Stimulated activated effector memory CD8-positive, alpha-beta T cell treated with anti-CD3 and anti-CD28 coated beads, Interleukin-12 subunit alpha, Interleukin-12 subunit beta, amount 100 ng/mL, for 72 hours (primary cell): ENCODE data around the gene CCSER2.
"Not testable (repeated sequence)": the region's sequence is repeated elsewhere in the genome, so short reads cannot be mapped to it uniquely, and the experiment has no call there.

ENCODE experiments used
- ATAC-seq: fragments of 150-1000 bp; cut with Tn5 transposase; 2 replicates; pipeline ENCODE4 v1.10.0; 2021
- DNase-seq, 2 donors: peaks; one replicate each; pipeline ENCODE4 v3.0.0; 2021 to 2022; ENCODE audit warnings: low spot score in 2 of 2
- H3K27ac Mint-ChIP-seq: one replicate; pipeline ENCODE4 v1.8.0; 2022; ENCODE audit warnings: mild to moderate bottlenecking, mixed read lengths
- H3K36me3 Mint-ChIP-seq: one replicate; pipeline ENCODE4 v1.8.0; 2022; ENCODE audit warnings: mild to moderate bottlenecking, mixed read lengths
- H3K4me1 Mint-ChIP-seq: one replicate; pipeline ENCODE4 v1.8.0; 2022; ENCODE audit warnings: mixed read lengths
- H3K4me3 Mint-ChIP-seq: one replicate; pipeline ENCODE4 v1.8.0; 2022; ENCODE audit warnings: mild to moderate bottlenecking, mixed read lengths
- H3K9me3 Mint-ChIP-seq: one replicate; pipeline ENCODE4 v1.8.0; 2022; ENCODE audit warnings: mixed read lengths

Gene CCSER2

GRCh38 chr10:84415539-84416244 is 87.3 kb downstream of the CCSER2 start:
- Mint-ChIP-seq H3K9me3 (peaks cover 38% of the 10 kb centered on the region), H3K27ac (no peak overlapping the region), H3K4me1 (peaks cover 46% of the 10 kb centered on the region), H3K36me3 (peaks cover 52% of the 10 kb centered on the region), H3K4me3 (no peak overlapping the region)
- no peak for DNase-seq
- ATAC-seq, result no peak

GRCh38 chr10:84416245-84416555 is 87.8 kb downstream of the CCSER2 start:
- Mint-ChIP-seq H3K4me3 (no peak overlapping the region), H3K9me3 (peaks cover 36% of the 10 kb centered on the region), H3K36me3 (peaks cover 57% of the 10 kb centered on the region), H3K4me1 (peaks cover 41% of the 10 kb centered on the region), H3K27ac (no peak overlapping the region)
- no peak for DNase-seq
- ATAC-seq, result no peak

- H3K4me1 Mint-ChIP-seq, result peaks cover 39% of the 10 kb centered on the region
- peak overlapping the region; percentile 13 for H3K27ac Mint-ChIP-seq
- H3K4me3 Mint-ChIP-seq, result no peak overlapping the region
- ATAC-seq, result no peak
- H3K9me3 Mint-ChIP-seq, result peaks cover 12% of the 10 kb centered on the region
- DNase-seq, result no peak
- peaks cover 77% of the 10 kb centered on the region for H3K36me3 Mint-ChIP-seq
Observed at GRCh38 chr10:84423719-84424118, 95.3 kb downstream of the CCSER2 start.

- ATAC-seq (peak; percentile 78), DNase-seq (no peak)
- H3K36me3 Mint-ChIP-seq, result peaks cover 76% of the 10 kb centered on the region
- peak overlapping the region; percentile 14 for H3K4me3 Mint-ChIP-seq
- H3K9me3 Mint-ChIP-seq, result peaks cover 9% of the 10 kb centered on the region
- H3K4me1 Mint-ChIP-seq, result peaks cover 41% of the 10 kb centered on the region
- peak overlapping the region; percentile 54 for H3K27ac Mint-ChIP-seq
Observed at GRCh38 chr10:84424731-84425167, 96.4 kb downstream of the CCSER2 start.

GRCh38 chr10:84427903-84428650 is 99.7 kb downstream of the CCSER2 start:
- peaks cover 72% of the 10 kb centered on the region for H3K36me3 Mint-ChIP-seq
- no peak overlapping the region for H3K27ac Mint-ChIP-seq

GRCh38 chr10:84428711-84429110 is 100.3 kb downstream of the CCSER2 start:
- DNase-seq, result no peak
- peaks cover 65% of the 10 kb centered on the region for H3K36me3 Mint-ChIP-seq
- H3K4me3 Mint-ChIP-seq, result no peak overlapping the region
- peaks cover 44% of the 10 kb centered on the region for H3K4me1 Mint-ChIP-seq
- no peak overlapping the region for H3K27ac Mint-ChIP-seq
- H3K9me3 Mint-ChIP-seq, result no peaks in the 10 kb centered on the region
- ATAC-seq, result no peak

More at GRCh38 chr10:84427903-84428650, 99.7 kb downstream of the CCSER2 start:
- Mint-ChIP-seq H3K4me1 (peaks cover 44% of the 10 kb centered on the region), H3K9me3 (peaks cover under 1% of the 10 kb centered on the region), H3K4me3 (no peak overlapping the region)
- DNase-seq (no peak), ATAC-seq (no peak)

GRCh38 chr10:84429926-84430520 is 101.6 kb downstream of the CCSER2 start:
- Mint-ChIP-seq H3K4me1 (peaks cover 45% of the 10 kb centered on the region), H3K36me3 (peaks cover 60% of the 10 kb centered on the region), H3K27ac (no peak overlapping the region), H3K4me3 (no peak overlapping the region), H3K9me3 (no peaks in the 10 kb centered on the region)
- DNase-seq (peak; percentile 38 to 78), ATAC-seq (peak; percentile 74)

- no peak for ATAC-seq
- no peak overlapping the region for H3K4me3 Mint-ChIP-seq
- no peak for DNase-seq
- peaks cover 61% of the 10 kb centered on the region for H3K36me3 Mint-ChIP-seq
- peaks cover 42% of the 10 kb centered on the region for H3K4me1 Mint-ChIP-seq
- no peaks in the 10 kb centered on the region for H3K9me3 Mint-ChIP-seq
- no peak overlapping the region for H3K27ac Mint-ChIP-seq
Observed at GRCh38 chr10:84432891-84433290, 104.5 kb downstream of the CCSER2 start.

- ATAC-seq, result no peak
- Mint-ChIP-seq H3K9me3 (no peaks in the 10 kb centered on the region), H3K36me3 (peaks cover 94% of the 10 kb centered on the region)
Observed at GRCh38 chr10:84440781-84441180, 112.4 kb downstream of the CCSER2 start.

GRCh38 chr10:84447701-84448400 is 119.5 kb downstream of the CCSER2 start:
- no peaks in the 10 kb centered on the region for H3K9me3 Mint-ChIP-seq
- ATAC-seq (no peak), DNase-seq (no peak)
- H3K4me3 Mint-ChIP-seq, result no peak overlapping the region
- H3K27ac Mint-ChIP-seq, result peak overlapping the region; percentile 13
- H3K36me3 Mint-ChIP-seq, result peaks cover 65% of the 10 kb centered on the region
- H3K4me1 Mint-ChIP-seq, result peaks cover 6% of the 10 kb centered on the region

More at GRCh38 chr10:84440781-84441180, 112.4 kb downstream of the CCSER2 start:
- Mint-ChIP-seq H3K27ac (no peak overlapping the region), H3K4me3 (no peak overlapping the region), H3K4me1 (peaks cover 6% of the 10 kb centered on the region)
- DNase-seq, result no peak

- H3K4me1 Mint-ChIP-seq, H3K27ac Mint-ChIP-seq, H3K9me3 Mint-ChIP-seq, DNase-seq, H3K4me3 Mint-ChIP-seq, ATAC-seq: not testable (repeated sequence)
- peaks cover 50% of the 10 kb centered on the region for H3K36me3 Mint-ChIP-seq
Observed at GRCh38 chr10:84449351-84449750, 121.0 kb downstream of the CCSER2 start.

- Mint-ChIP-seq H3K36me3 (peaks cover 43% of the 10 kb centered on the region), H3K27ac (no peak overlapping the region), H3K9me3 (no peaks in the 10 kb centered on the region), H3K4me3 (no peak overlapping the region), H3K4me1 (peaks cover 6% of the 10 kb centered on the region)
- DNase-seq, result no peak
- no peak for ATAC-seq
Observed at GRCh38 chr10:84452003-84452402, 123.6 kb downstream of the CCSER2 start.

GRCh38 chr10:84453303-84453702 is 124.9 kb downstream of the CCSER2 start:
- no peak overlapping the region for H3K4me3 Mint-ChIP-seq
- H3K36me3 Mint-ChIP-seq, result peaks cover 37% of the 10 kb centered on the region
- H3K27ac Mint-ChIP-seq, result no peak overlapping the region

GRCh38 chr10:84456126-84456525 is 127.7 kb downstream of the CCSER2 start:
- no peak overlapping the region for H3K4me3 Mint-ChIP-seq
- H3K36me3 Mint-ChIP-seq, result peaks cover 42% of the 10 kb centered on the region
- DNase-seq, result no peak
- peaks cover 5% of the 10 kb centered on the region for H3K4me1 Mint-ChIP-seq
- H3K27ac Mint-ChIP-seq, result peak overlapping the region; percentile 10
- peaks cover 3% of the 10 kb centered on the region for H3K9me3 Mint-ChIP-seq
- no peak for ATAC-seq

More at GRCh38 chr10:84453303-84453702, 124.9 kb downstream of the CCSER2 start:
- Mint-ChIP-seq H3K4me1 (no peaks in the 10 kb centered on the region), H3K9me3 (no peaks in the 10 kb centered on the region)
- no peak for DNase-seq
- ATAC-seq, result no peak

GRCh38 chr10:84460520-84460919 is 132.1 kb downstream of the CCSER2 start:
- peaks cover 3% of the 10 kb centered on the region for H3K9me3 Mint-ChIP-seq
- peaks cover 18% of the 10 kb centered on the region for H3K4me1 Mint-ChIP-seq
- no peak for ATAC-seq
- H3K36me3 Mint-ChIP-seq, result peaks cover 63% of the 10 kb centered on the region
- H3K27ac Mint-ChIP-seq, result no peak overlapping the region
- no peak overlapping the region for H3K4me3 Mint-ChIP-seq
- DNase-seq, result no peak
